ENCODE results near the gene AJAP1.

The AJAP1 gene

DNA sequence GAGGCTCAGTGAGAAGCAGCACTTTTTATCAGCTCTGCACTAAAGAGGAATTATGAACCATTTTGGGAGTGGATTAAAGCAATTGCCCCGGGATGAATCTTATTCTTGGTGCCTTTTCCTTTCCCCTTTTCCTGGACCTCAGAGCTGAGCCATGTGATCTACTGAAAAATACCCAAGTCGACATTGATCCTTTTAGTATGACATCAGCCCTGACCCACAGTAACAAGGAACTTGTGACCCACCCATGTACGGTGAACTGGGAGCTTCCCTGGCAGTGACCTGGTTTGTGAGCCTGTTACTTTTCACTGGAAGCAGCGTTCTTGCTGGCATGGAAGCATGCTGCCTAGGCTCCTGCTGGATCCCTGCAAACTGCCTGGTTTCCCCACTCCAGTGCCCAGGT is 15.9 kb downstream of the AJAP1 start:
- no peak overlapping the region for H3K9ac ChIP-seq (ENCODE audit: low read length)
- no peaks in the 10 kb centered on the region for H3K27me3 ChIP-seq (ENCODE audit: low read depth, low read length)
- no peak overlapping the region for H3K4me3 ChIP-seq (ENCODE audit: low read length)
- no peaks in the 10 kb centered on the region for H3K9me3 ChIP-seq (ENCODE audit: insufficient read depth, low read length)
- H3K4me1 ChIP-seq (ENCODE audit: low read length), result peaks cover 4% of the 10 kb centered on the region; the same call in 1 of the 2 replicates
- no peaks in the 10 kb centered on the region for H3K79me2 ChIP-seq (ENCODE audit: low read length)
- H3K27ac ChIP-seq (ENCODE audit: low read length), result no peak overlapping the region
- no peaks in the 10 kb centered on the region for H3K36me3 ChIP-seq (replicated peaks; ENCODE audit: low read depth, low read length)
- no peak overlapping the region for H3K4me2 ChIP-seq (ENCODE audit: low read length)
- TF ChIP-seq EZH2phosphoT487 (IDR thresholded peaks at IDR 0.05; ENCODE audit: low read depth), result no peak
- no peak for TF ChIP-seq CTCF (IDR thresholded peaks at IDR 0.05; ENCODE audit: low read depth, low read length)
- no peak overlapping the region for H2AFZ ChIP-seq (ENCODE audit: low read depth, low read length)
- H4K20me1 ChIP-seq (ENCODE audit: insufficient read depth, low read length), result no peaks in the 10 kb centered on the region

DNA sequence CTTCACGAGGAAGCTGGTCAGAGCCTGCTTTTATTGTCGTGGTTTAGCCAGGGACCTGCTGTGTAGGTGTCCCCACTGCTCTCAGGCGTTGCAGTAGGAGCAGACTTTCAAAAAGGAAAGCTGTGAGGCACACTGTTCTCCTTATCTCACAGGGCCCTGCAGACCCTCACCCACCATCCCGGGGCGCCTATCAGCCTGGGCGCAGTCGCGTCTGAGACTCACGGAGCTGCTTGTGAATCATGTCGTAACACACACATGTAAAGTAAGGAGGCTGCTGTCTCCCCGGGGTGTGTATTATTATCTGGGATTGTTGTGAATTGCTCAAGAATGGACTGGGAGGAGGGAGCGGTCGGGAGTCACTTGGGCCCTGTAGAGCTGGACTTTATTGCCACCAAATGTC is 17.4 kb downstream of the AJAP1 start:
- Histone ChIP-seq H4K20me1 (ENCODE audit: insufficient read depth, low read length) (no peaks in the 10 kb centered on the region), H2AFZ (ENCODE audit: low read depth, low read length) (no peak overlapping the region), H3K27ac (ENCODE audit: low read length) (no peak overlapping the region), H3K27me3 (ENCODE audit: low read depth, low read length) (peaks cover 4% of the 10 kb centered on the region; the same call in 1 of the 2 replicates), H3K4me1 (ENCODE audit: low read length) (peaks cover 4% of the 10 kb centered on the region; the same call in 1 of the 2 replicates), H3K36me3 (replicated peaks; ENCODE audit: low read depth, low read length) (no peaks in the 10 kb centered on the region), H3K9ac (ENCODE audit: low read length) (no peak overlapping the region), H3K79me2 (ENCODE audit: low read length) (no peaks in the 10 kb centered on the region), H3K9me3 (ENCODE audit: insufficient read depth, low read length) (no peaks in the 10 kb centered on the region), H3K4me3 (ENCODE audit: low read length) (no peak overlapping the region), H3K4me2 (ENCODE audit: low read length) (no peak overlapping the region)
- TF ChIP-seq CTCF (IDR thresholded peaks at IDR 0.05; ENCODE audit: low read depth, low read length), result no peak
- TF ChIP-seq EZH2phosphoT487 (IDR thresholded peaks at IDR 0.05; ENCODE audit: low read depth), result no peak

DNA sequence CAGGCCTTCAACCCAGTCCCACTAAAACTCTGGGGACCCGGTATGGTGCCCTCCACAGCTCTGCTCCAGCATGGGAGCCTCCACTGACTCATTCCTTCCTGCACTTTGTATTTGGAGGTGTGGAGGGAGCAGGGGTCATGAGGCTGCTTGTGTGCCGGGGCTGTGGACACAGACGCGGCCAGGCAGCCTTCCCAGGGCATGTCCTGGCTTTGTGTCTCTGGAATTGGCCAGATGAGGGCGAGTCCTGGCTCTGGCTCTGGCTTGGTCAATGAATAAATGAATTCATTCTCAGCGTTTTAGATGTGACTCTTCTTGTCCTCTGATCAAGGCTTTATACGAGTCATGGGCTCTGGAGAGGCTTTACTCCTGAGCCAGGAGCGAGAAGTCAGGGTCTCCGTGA is 19.1 kb downstream of the AJAP1 start:
- no peaks in the 10 kb centered on the region for H3K36me3 ChIP-seq (replicated peaks; ENCODE audit: low read depth, low read length)
- H3K9ac ChIP-seq (ENCODE audit: low read length), result no peak overlapping the region
- peaks cover 4% of the 10 kb centered on the region; the same call in 1 of the 2 replicates for H3K4me1 ChIP-seq (ENCODE audit: low read length)
- no peaks in the 10 kb centered on the region for H3K79me2 ChIP-seq (ENCODE audit: low read length)
- TF ChIP-seq EZH2phosphoT487 (IDR thresholded peaks at IDR 0.05; ENCODE audit: low read depth), result no peak
- TF ChIP-seq CTCF (IDR thresholded peaks at IDR 0.05; ENCODE audit: low read depth, low read length), result no peak
- H3K27ac ChIP-seq (ENCODE audit: low read length), result no peak overlapping the region
- no peak overlapping the region for H3K4me3 ChIP-seq (ENCODE audit: low read length)
- peaks cover 8% of the 10 kb centered on the region; the same call in 1 of the 2 replicates for H3K27me3 ChIP-seq (ENCODE audit: low read depth, low read length)
- H2AFZ ChIP-seq (ENCODE audit: low read depth, low read length), result no peak overlapping the region
- no peak overlapping the region for H3K4me2 ChIP-seq (ENCODE audit: low read length)
- no peaks in the 10 kb centered on the region for H4K20me1 ChIP-seq (ENCODE audit: insufficient read depth, low read length)
- H3K9me3 ChIP-seq (ENCODE audit: insufficient read depth, low read length), result no peaks in the 10 kb centered on the region

- no peaks in the 10 kb centered on the region for H4K20me1 ChIP-seq (ENCODE audit: insufficient read depth, low read length)
- H3K27me3 ChIP-seq (ENCODE audit: low read depth, low read length), result peaks cover 8% of the 10 kb centered on the region; the same call in 1 of the 2 replicates
- TF ChIP-seq CTCF (IDR thresholded peaks at IDR 0.05; ENCODE audit: low read depth, low read length) (no peak), EZH2phosphoT487 (IDR thresholded peaks at IDR 0.05; ENCODE audit: low read depth) (no peak)
- H3K4me1 ChIP-seq (ENCODE audit: low read length), result peaks cover 4% of the 10 kb centered on the region; the same call in 1 of the 2 replicates
- H3K79me2 ChIP-seq (ENCODE audit: low read length), result no peaks in the 10 kb centered on the region
- no peak overlapping the region for H2AFZ ChIP-seq (ENCODE audit: low read depth, low read length)
- no peak overlapping the region for H3K9ac ChIP-seq (ENCODE audit: low read length)
- no peaks in the 10 kb centered on the region for H3K36me3 ChIP-seq (replicated peaks; ENCODE audit: low read depth, low read length)
- H3K27ac ChIP-seq (ENCODE audit: low read length), result no peak overlapping the region
- H3K9me3 ChIP-seq (ENCODE audit: insufficient read depth, low read length), result no peaks in the 10 kb centered on the region
- H3K4me3 ChIP-seq (ENCODE audit: low read length), result no peak overlapping the region
- H3K4me2 ChIP-seq (ENCODE audit: low read length), result no peak overlapping the region
Observed at GRCh38 chr1:4674117-4674516, 19.7 kb downstream of the AJAP1 start.

Data from OCI-LY3 (cell line).